Endothelial cell of umbilical vein (primary cell): Measurements from ENCODE around the gene DCDC2B. TPM values are rescaled to one million over a fixed set of nuclear protein-coding genes. Genes with fewer than 3 reads are reported as not detected.
A peak's percentile ranks its signal among the peaks of the same experiment; 100 is the strongest.

Experiments
- BruUV-seq: library from RNA; stranded (reverse); fragments of 400-500 nt; replicated peaks from 2 replicates; lab custom pipeline; 2021; lab: Mats Ljungman, UMichigan
- CTCF ChIA-PET: fragments of 300-600, 350-600 bp; sonication (Branson Sonifier 250); formaldehyde crosslinking; loops from one replicate; lab custom pipeline; 2021; ENCODE audit warnings: antibody characterized with exemption, inconsistent platforms; lab: Charles Lee
- POLR2A ChIA-PET: fragments of 300-600, 350-600 bp; sonication (Branson Sonifier 250); formaldehyde crosslinking; loops from one replicate; lab custom pipeline; 2021; ENCODE audit warnings: antibody characterized with exemption, inconsistent platforms; lab: Charles Lee
- DNase-seq: peaks from one replicate; pipeline ENCODE4 v3.0.0-alpha.2; 2011; ENCODE audit warnings: low read depth, low spot score
- FAIRE-seq: peaks from 2 replicates; lab custom pipeline; 2011; peaks lifted over from hg19 to GRCh38; lab: Jason Lieb, UNC
- H2AFZ ChIP-seq: 2 replicates; pipeline ENCODE4 v1.6.0; 2012; ENCODE audit warnings: low read depth, low read length, control low read depth, inconsistent platforms
- H3K27ac ChIP-seq: 2 replicates; pipeline ENCODE4 v1.5.1; 2011; ENCODE audit warnings: low read depth, mild to moderate bottlenecking, control low read depth, low read length, moderate library complexity; ENCODE audit not compliant: insufficient read depth
- H3K27me3 ChIP-seq, 2 experiments: 2 replicates each; pipeline versions ENCODE4 v1.6.0 to v1.6.1; 2011; ENCODE audit warnings: low read length in 2 of 2, mixed read lengths in 1 of 2; ENCODE audit not compliant: control insufficient read depth in 2 of 2, insufficient read depth in 2 of 2
- H3K36me3 ChIP-seq, 2 experiments: 2 replicates in 1 of 2; 3 replicates in 1 of 2; pipeline ENCODE4 v1.5.1; 2011; ENCODE audit warnings: low read length in 2 of 2, mild to moderate bottlenecking in 1 of 2, moderate library complexity in 1 of 2; ENCODE audit not compliant: control insufficient read depth in 2 of 2, insufficient read depth in 2 of 2; ENCODE audit errors: extremely low read depth in 1 of 2
- H3K4me1 ChIP-seq: 3 replicates; pipeline ENCODE4 v1.5.1; 2011; ENCODE audit warnings: mild to moderate bottlenecking, low read length; ENCODE audit not compliant: control insufficient read depth, insufficient read depth; ENCODE audit errors: extremely low read depth
- H3K4me2 ChIP-seq: 2 replicates; pipeline ENCODE4 v1.6.1; 2011; ENCODE audit warnings: low read length, control low read depth, mixed read lengths; ENCODE audit not compliant: insufficient read depth
- H3K4me3 ChIP-seq, 3 experiments: fragments of 200-600 bp in 1 of 3; sonication (generic), shearing (Covaris generic) in 1 of 3; replicated peaks in 1 of 3; 2 replicates each; pipeline ENCODE4 v1.5.1; 2011 to 2016; ENCODE audit warnings: control low read depth in 3 of 3, low read length in 3 of 3, mild to moderate bottlenecking in 2 of 3, inconsistent platforms in 1 of 3, low read depth in 1 of 3, moderate library complexity in 1 of 3; ENCODE audit not compliant: insufficient read depth in 1 of 3
- H3K79me2 ChIP-seq: 2 replicates; pipeline ENCODE4 v1.6.0; 2012; ENCODE audit warnings: low read length, inconsistent platforms; ENCODE audit not compliant: control insufficient read depth, insufficient read depth
- H3K9ac ChIP-seq: replicated peaks from 2 replicates; pipeline ENCODE3; 2011; ENCODE audit warnings: low read length, control low read depth; ENCODE audit not compliant: insufficient read depth; ENCODE audit errors: extremely low read depth
- H3K9me1 ChIP-seq: replicated peaks from 3 replicates; pipeline ENCODE4 v1.6.0; 2011; ENCODE audit warnings: mild to moderate bottlenecking, low read length; ENCODE audit not compliant: control insufficient read depth, insufficient read depth; ENCODE audit errors: extremely low read depth
- H3K9me3 ChIP-seq: replicated peaks from 2 replicates; pipeline ENCODE4 v1.5.1; 2012; ENCODE audit warnings: low read length, inconsistent platforms; ENCODE audit not compliant: control insufficient read depth, insufficient read depth
- H4K20me1 ChIP-seq: replicated peaks from 2 replicates; pipeline ENCODE3; 2011; ENCODE audit warnings: mild to moderate bottlenecking, low read length; ENCODE audit not compliant: control insufficient read depth, insufficient read depth; ENCODE audit errors: extremely low read depth
- EZH2 ChIP-seq: IDR thresholded peaks from 2 replicates; pipeline ENCODE4 v1.6.1; 2012; ENCODE audit warnings: borderline replicate concordance, low read depth, mild to moderate bottlenecking, moderate library complexity, low read length, inconsistent platforms; ENCODE audit not compliant: severe bottlenecking
- FOS ChIP-seq: IDR thresholded peaks from 2 replicates; pipeline ENCODE4 v1.6.1; 2011; ENCODE audit warnings: mild to moderate bottlenecking, low read length, moderate library complexity, borderline replicate concordance; ENCODE audit not compliant: insufficient read depth
- GATA2 ChIP-seq: IDR thresholded peaks from 2 replicates; pipeline ENCODE4 v1.7.0; 2011; ENCODE audit warnings: low read depth, mild to moderate bottlenecking, moderate library complexity, mixed read lengths, low read length; ENCODE audit not compliant: insufficient read length, insufficient read depth
- JUN ChIP-seq: IDR thresholded peaks from 2 replicates; pipeline ENCODE4 v1.6.1; 2011; ENCODE audit warnings: borderline replicate concordance, low read depth; ENCODE audit not compliant: insufficient read length, insufficient read depth
- MYC ChIP-seq: IDR thresholded peaks from one replicate; pipeline ENCODE4 v1.6.1; 2011; ENCODE audit warnings: mild to moderate bottlenecking, low read depth, low read length
- POLR2A ChIP-seq: IDR thresholded peaks from 2 replicates; pipeline ENCODE4 v1.6.1; 2012; ENCODE audit warnings: low read depth, mild to moderate bottlenecking, control low read depth, low read length
- POLR2AphosphoS5 ChIP-seq: IDR thresholded peaks from 2 replicates; pipeline ENCODE4 v1.6.1; 2012; ENCODE audit warnings: low read depth, mild to moderate bottlenecking, control low read depth, low read length, moderate library complexity; ENCODE audit not compliant: insufficient read depth
- dilution Hi-C: fragments of 300-500 bp; cut with MboI; formaldehyde crosslinking; loops from one replicate; pipeline ENCODE4 v1.15.0; 2019; ENCODE audit warnings: low sequenced_read_pairs; ENCODE audit not compliant: extremely low pct_ligation_motif_present
- intact Hi-C: fragments of 100-400 bp; cut with micrococcal nuclease; formaldehyde crosslinking; loops from one replicate; pipeline ENCODE4 v1.10.0; 2022
- polyA plus RNA-seq, 4 experiments: library from polyadenylated mRNA; depleted of rRNA in 3 of 4; stranded (reverse) in 3 of 4; unstranded in 1 of 4; fragments of >200 nt; gene quantifications; 2 replicates each; pipeline versions ENCODE4 v1.2.1 to v1.2.3, GENCODE V29; 2011 to 2012; ENCODE audit warnings: missing spikeins in 1 of 4
- total RNA-seq: library from RNA; stranded (reverse); gene quantifications from 2 replicates; pipeline ENCODE4 v1.2.3, GENCODE V29; 2021
- TF ChIP-seq, protein P1 (sequence below): IDR thresholded peaks from 2 replicates; pipeline ENCODE4 v1.6.1; 2011; ENCODE audit not compliant: insufficient read depth, insufficient read length
- TF ChIP-seq, protein P2 (sequence below), 2 donors: IDR thresholded peaks; 1 replicate in 1 of 2; 2 replicates in 1 of 2; pipeline ENCODE4 v1.5.1; 2011; ENCODE audit warnings: low read length in 2 of 2, mild to moderate bottlenecking in 2 of 2, moderate library complexity in 2 of 2, control low read depth in 1 of 2, inconsistent platforms in 1 of 2, low read depth in 1 of 2; ENCODE audit not compliant: insufficient read depth in 1 of 2; ENCODE audit errors: extremely low read depth in 1 of 2

DCDC2B gene
- total and polyA plus RNA-seq, 2 donors (not counting 3 experiments of a cell fraction or from before 2014, with no cell fraction given) = not detected

DNA sequence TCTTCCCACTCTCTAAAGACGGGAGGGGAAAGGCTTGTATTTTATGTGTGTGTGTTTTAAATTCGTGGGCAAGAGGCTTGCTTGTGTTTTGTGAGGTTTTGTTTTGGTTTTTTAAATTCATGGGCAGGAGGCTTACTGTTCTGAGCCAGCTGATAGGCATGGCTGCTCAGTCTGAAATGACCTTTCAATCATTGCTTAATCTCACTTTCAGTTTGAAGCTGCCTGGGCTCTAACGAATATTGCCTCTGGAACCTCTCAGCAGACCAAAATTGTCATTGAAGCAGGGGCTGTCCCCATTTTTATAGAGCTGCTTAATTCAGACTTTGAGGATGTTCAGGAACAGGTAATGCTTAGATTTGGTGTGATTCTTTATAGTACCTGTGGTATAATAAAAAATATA, 49.7 kb upstream of the DCDC2B start:
- peak; percentile 4 for FAIRE-seq
- peaks cover 35 to 36% of the 10 kb centered on the region in 2 experiments for H3K36me3 ChIP-seq
- CTCF ChIA-PET = no interaction called here

DNA sequence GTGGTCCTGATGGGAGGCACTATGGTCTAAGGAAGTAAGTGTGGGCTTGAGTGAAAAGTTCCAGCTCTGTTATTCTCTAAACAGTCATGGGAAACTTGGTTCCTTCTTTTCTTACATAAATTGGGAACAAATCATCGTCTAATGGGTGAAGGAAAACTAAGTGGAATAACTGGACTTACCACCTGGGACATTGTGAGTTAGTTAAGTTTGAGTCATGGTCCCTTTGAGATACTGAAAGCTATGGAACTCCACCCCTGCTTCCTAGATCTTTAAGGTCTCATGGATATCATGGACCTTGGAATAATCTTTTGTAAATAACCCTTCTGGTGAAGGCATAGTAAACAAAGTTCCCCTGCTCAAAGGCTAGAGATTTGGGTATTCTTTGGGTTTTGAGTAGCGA, 45.5 kb upstream of the DCDC2B start:
- Histone ChIP-seq H4K20me1 (no peaks in the 10 kb centered on the region), H3K4me3 (no peak overlapping the region), H3K9me1 (no peaks in the 10 kb centered on the region), H3K79me2 (no peaks in the 10 kb centered on the region), H3K27me3 (no peaks in the 10 kb centered on the region), H3K27ac (no peak overlapping the region), H3K9me3 (no peaks in the 10 kb centered on the region), H2AFZ (no peak overlapping the region), H3K4me2 (no peak overlapping the region), H3K36me3 (peaks cover 24 to 27% of the 10 kb centered on the region in 2 experiments), H3K4me1 (no peaks in the 10 kb centered on the region), H3K9ac (no peak overlapping the region)
- ChIA-PET POLR2A (interaction anchor here (0.5 kb wide), 1 partner anchor 207 kb away, joined by 4 read pairs; no protein-coding TSS in a partner anchor), CTCF (no interaction called here)
- no peak for DNase-seq
- FAIRE-seq = no peak
- dilution Hi-C loops (no loop called here), intact Hi-C loops (no loop called here)
- TF ChIP-seq, protein P1, sequence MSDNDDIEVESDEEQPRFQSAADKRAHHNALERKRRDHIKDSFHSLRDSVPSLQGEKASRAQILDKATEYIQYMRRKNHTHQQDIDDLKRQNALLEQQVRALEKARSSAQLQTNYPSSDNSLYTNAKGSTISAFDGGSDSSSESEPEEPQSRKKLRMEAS = no peak
- TF ChIP-seq POLR2AphosphoS5 (no peak), JUN (no peak), POLR2A (no peak), MYC (no peak), FOS (no peak), EZH2 (no peak), GATA2 (no peak)
- TF ChIP-seq, protein P2, sequence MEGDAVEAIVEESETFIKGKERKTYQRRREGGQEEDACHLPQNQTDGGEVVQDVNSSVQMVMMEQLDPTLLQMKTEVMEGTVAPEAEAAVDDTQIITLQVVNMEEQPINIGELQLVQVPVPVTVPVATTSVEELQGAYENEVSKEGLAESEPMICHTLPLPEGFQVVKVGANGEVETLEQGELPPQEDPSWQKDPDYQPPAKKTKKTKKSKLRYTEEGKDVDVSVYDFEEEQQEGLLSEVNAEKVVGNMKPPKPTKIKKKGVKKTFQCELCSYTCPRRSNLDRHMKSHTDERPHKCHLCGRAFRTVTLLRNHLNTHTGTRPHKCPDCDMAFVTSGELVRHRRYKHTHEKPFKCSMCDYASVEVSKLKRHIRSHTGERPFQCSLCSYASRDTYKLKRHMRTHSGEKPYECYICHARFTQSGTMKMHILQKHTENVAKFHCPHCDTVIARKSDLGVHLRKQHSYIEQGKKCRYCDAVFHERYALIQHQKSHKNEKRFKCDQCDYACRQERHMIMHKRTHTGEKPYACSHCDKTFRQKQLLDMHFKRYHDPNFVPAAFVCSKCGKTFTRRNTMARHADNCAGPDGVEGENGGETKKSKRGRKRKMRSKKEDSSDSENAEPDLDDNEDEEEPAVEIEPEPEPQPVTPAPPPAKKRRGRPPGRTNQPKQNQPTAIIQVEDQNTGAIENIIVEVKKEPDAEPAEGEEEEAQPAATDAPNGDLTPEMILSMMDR (IDR thresholded peaks at IDR 0.05; ENCODE audit: extremely low read depth in 1 of 2, insufficient read depth in 1 of 2, low read depth in 1 of 2, low read length in 2 of 2) = no peak
- BruUV-seq = no TSS peak

More for the DNA sequence above, 49.7 kb upstream of the DCDC2B start:
- intact Hi-C loops (no loop called here), dilution Hi-C loops (no loop called here)
- H3K4me2 ChIP-seq = no peak overlapping the region
- no peak overlapping the region for H3K27ac ChIP-seq
- DNase-seq = no peak
- no TSS peak for BruUV-seq
- POLR2A ChIA-PET = no interaction called here
- no peaks in the 10 kb centered on the region for H3K9me1 ChIP-seq
- no peaks in the 10 kb centered on the region for H3K27me3 ChIP-seq
- no peaks in the 10 kb centered on the region for H3K9me3 ChIP-seq
- H2AFZ ChIP-seq = no peak overlapping the region
- H4K20me1 ChIP-seq = no peaks in the 10 kb centered on the region
- no peaks in the 10 kb centered on the region for H3K79me2 ChIP-seq
- no peaks in the 10 kb centered on the region for H3K4me1 ChIP-seq
- no peak overlapping the region for H3K9ac ChIP-seq
- TF ChIP-seq JUN (no peak), MYC (no peak), FOS (no peak)
- H3K4me3 ChIP-seq = no peak overlapping the region
